Thyroid gland (tissue), 4 donors: ENCODE data around the gene TMX4.

Source experiments
- CTCF ChIP-seq, 6 experiments: fragments of 200-600 bp in 3 of 6; fragments of 450-650 bp in 3 of 6; sonication (generic) in 3 of 6; IDR thresholded peaks; one replicate each; pipeline ENCODE4 v1.5.1; 2016 to 2019; ENCODE audit warnings: antibody characterized with exemption in 6 of 6, mild to moderate bottlenecking in 2 of 6, inconsistent platforms in 1 of 6, moderate library complexity in 1 of 6
- POLR2A ChIP-seq, 2 donors: fragments of 450-650 bp; IDR thresholded peaks; one replicate each; pipeline ENCODE4 v1.6.1; 2017; ENCODE audit warnings: antibody characterized with exemption in 2 of 2, mild to moderate bottlenecking in 2 of 2, moderate library complexity in 1 of 2

- TF ChIP-seq CTCF (IDR thresholded peaks at IDR 0.05) (no peak), POLR2A (IDR thresholded peaks at IDR 0.05) (no peak)
Measured at GRCh38 chr20:8019998-8020247, 362 bp upstream of the TMX4 start.
